T-cell (primary cell): ENCODE data around the gene LDLRAD4. TPM values are rescaled to one million over a fixed set of nuclear protein-coding genes. Genes with fewer than 3 reads are reported as not detected.

Experiments
- ATAC-seq, 4 experiments: fragments of 200-7000 bp in 3 of 4; fragments of 150-1000 bp in 1 of 4; cut with Tn5 transposase; replicated peaks in 1 of 4; 1 replicate in 3 of 4; 2 replicates in 1 of 4; pipeline ENCODE4 v1.10.0; 2021; ENCODE audit warnings: moderate library complexity in 3 of 4, mild to moderate bottlenecking in 2 of 4, moderate number of reproducible peaks in 1 of 4
- CTCF ChIA-PET, 2 donors: fragments of 300-600 bp; sonication (Branson Sonifier 250); formaldehyde crosslinking; loops; one replicate each; lab custom pipeline; 2022; ENCODE audit warnings: antibody characterized with exemption in 2 of 2; lab: Charles Lee
- POLR2A ChIA-PET, 2 donors: fragments of 300-600 bp; sonication (Branson Sonifier 250); formaldehyde crosslinking; loops; one replicate each; lab custom pipeline; 2022; ENCODE audit warnings: antibody characterized with exemption in 2 of 2; lab: Charles Lee
- DNase-seq, 35 experiments: peaks; one replicate each; pipeline versions ENCODE4 v3.0.0 to v3.0.0-alpha.2; 2013 to 2023
- H3K27ac ChIP-seq: one replicate; pipeline ENCODE4 v1.5.1; 2013; ENCODE audit warnings: low read length
- H3K27me3 ChIP-seq, 2 experiments: replicated peaks in 1 of 2; 1 replicate in 1 of 2; 2 replicates in 1 of 2; pipeline versions ENCODE4 v1.6.1 to v1.7.0; 2013; ENCODE audit warnings: low read length in 1 of 2, mixed read lengths in 1 of 2; ENCODE audit not compliant: control insufficient read depth in 2 of 2, insufficient read depth in 2 of 2; ENCODE audit errors: extremely low read depth in 1 of 2
- H3K36me3 ChIP-seq, 2 donors: 1 replicate in 1 of 2; 2 replicates in 1 of 2; pipeline versions ENCODE4 v1.6.1 to v1.7.0; 2013; ENCODE audit warnings: low read length in 1 of 2; ENCODE audit not compliant: control insufficient read depth in 2 of 2, insufficient read depth in 1 of 2; ENCODE audit errors: extremely low read depth in 1 of 2
- H3K4me1 ChIP-seq, 2 experiments: 1 replicate in 1 of 2; 2 replicates in 1 of 2; pipeline versions ENCODE4 v1.6.1 to v1.7.0; 2013; ENCODE audit warnings: low read length in 2 of 2, mixed read lengths in 1 of 2; ENCODE audit not compliant: insufficient read depth in 2 of 2, control insufficient read depth in 1 of 2; ENCODE audit errors: extremely low read depth in 1 of 2
- H3K4me3 ChIP-seq, 2 donors: 1 replicate in 1 of 2; 2 replicates in 1 of 2; pipeline versions ENCODE4 v1.5.1 to v1.7.0; 2013; ENCODE audit warnings: mild to moderate bottlenecking in 2 of 2, low read length in 1 of 2, moderate library complexity in 1 of 2; ENCODE audit not compliant: control insufficient read depth in 1 of 2; ENCODE audit errors: extremely low read depth in 1 of 2
- H3K9me3 ChIP-seq: 2 replicates; pipeline ENCODE4 v1.7.0; 2013
- H3K27ac Mint-ChIP-seq, 2 donors: one replicate each; pipeline ENCODE4 v1.8.0; 2020 to 2021; ENCODE audit warnings: mild to moderate bottlenecking in 2 of 2, mixed read lengths in 2 of 2
- H3K27me3 Mint-ChIP-seq, 2 donors: one replicate each; pipeline ENCODE4 v1.8.0; 2021 to 2022; ENCODE audit warnings: mixed read lengths in 2 of 2
- H3K36me3 Mint-ChIP-seq: one replicate; pipeline ENCODE4 v1.8.0; 2021; ENCODE audit warnings: mixed read lengths
- H3K4me1 Mint-ChIP-seq, 3 donors: one replicate each; pipeline ENCODE4 v1.8.0; 2020 to 2022; ENCODE audit warnings: mixed read lengths in 3 of 3, mild to moderate bottlenecking in 1 of 3
- H3K4me3 Mint-ChIP-seq, 3 donors: one replicate each; pipeline ENCODE4 v1.8.0; 2020 to 2022; ENCODE audit warnings: mild to moderate bottlenecking in 3 of 3, mixed read lengths in 3 of 3, moderate library complexity in 3 of 3
- H3K9me3 Mint-ChIP-seq, 3 donors: one replicate each; pipeline ENCODE4 v1.8.0; 2020 to 2022; ENCODE audit warnings: mixed read lengths in 3 of 3
- WGBS: methylation state at CpG from one replicate; pipeline ENCODE4 v1.1.5; 2013; ENCODE audit warnings: missing lambda C conversion rate; ENCODE audit not compliant: insufficient coverage; 5-methylcytosine and 5-hydroxymethylcytosine counted together
- total RNA-seq, 35 experiments: library from RNA in 6 of 35; stranded (reverse) in 6 of 35; fragments of 120-200 nt in 1 of 35; gene quantifications; one replicate each; pipeline versions ENCODE4 v1.2.1 to v1.2.4 and lab custom pipeline; 2013 to 2026

Gene LDLRAD4
- total RNA-seq, 5 donors from 2014 or later (not counting 1 experiment from before 2014, with no cell fraction given): 57.6 to 80.8 (median 72.4) TPM

DNA sequence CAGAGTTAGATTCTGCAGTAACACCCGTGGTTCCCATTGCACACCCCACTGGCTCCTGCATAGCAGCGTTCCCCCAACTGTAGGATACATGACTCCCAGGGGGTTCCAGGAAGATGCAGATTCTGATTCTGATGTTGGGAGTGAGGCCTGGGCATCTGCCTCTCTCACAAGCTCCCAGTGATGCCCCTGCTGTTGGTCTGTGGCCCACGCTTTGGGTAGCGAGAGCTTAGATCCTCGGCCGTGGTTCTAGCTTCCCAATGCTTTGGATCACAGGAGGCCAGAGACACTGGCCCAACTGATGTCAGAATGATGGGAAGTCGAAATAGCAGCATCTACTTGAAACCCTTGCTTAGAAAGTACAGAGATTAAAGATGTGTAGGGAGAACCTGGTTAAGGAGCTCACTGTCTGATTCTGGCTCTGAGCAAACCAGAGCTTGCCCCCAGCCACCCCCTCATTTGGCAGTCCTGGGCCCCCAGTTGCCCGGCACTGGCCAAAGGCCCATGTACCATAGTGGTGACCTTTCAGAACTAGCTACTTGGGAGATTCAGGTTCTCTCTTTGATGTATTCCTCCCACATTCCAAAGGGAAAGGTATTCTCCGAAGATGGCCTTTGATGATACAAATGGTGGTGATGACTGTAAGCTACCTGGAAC, 310.3 kb downstream of the LDLRAD4 start:
- ATAC-seq (no peak), DNase-seq (no peak)
- no peak overlapping the region for H3K27ac ChIP-seq
- Mint-ChIP-seq H3K27me3 (no peaks in the 10 kb centered on the region), H3K36me3 (peaks cover 17% of the 10 kb centered on the region), H3K27ac (no peak overlapping the region), H3K9me3 (no peaks in the 10 kb centered on the region), H3K4me3 (no peak overlapping the region), H3K4me1 (peaks cover 26 to 39% (median 36%) of the 10 kb centered on the region in 3 donors)
- H3K27me3 ChIP-seq: no peaks in the 10 kb centered on the region
- peaks cover 3 to 15% of the 10 kb centered on the region in 2 donors for H3K36me3 ChIP-seq
- no peak overlapping the region for H3K4me3 ChIP-seq
- 94% methylated on average over 7 of the region's 9 CpGs for WGBS
- H3K4me1 ChIP-seq: peaks cover 3 to 5% of the 10 kb centered on the region in 2 experiments
- POLR2A ChIA-PET: no interaction called here
- H3K9me3 ChIP-seq: no peaks in the 10 kb centered on the region
- CTCF ChIA-PET: no interaction called here

DNA sequence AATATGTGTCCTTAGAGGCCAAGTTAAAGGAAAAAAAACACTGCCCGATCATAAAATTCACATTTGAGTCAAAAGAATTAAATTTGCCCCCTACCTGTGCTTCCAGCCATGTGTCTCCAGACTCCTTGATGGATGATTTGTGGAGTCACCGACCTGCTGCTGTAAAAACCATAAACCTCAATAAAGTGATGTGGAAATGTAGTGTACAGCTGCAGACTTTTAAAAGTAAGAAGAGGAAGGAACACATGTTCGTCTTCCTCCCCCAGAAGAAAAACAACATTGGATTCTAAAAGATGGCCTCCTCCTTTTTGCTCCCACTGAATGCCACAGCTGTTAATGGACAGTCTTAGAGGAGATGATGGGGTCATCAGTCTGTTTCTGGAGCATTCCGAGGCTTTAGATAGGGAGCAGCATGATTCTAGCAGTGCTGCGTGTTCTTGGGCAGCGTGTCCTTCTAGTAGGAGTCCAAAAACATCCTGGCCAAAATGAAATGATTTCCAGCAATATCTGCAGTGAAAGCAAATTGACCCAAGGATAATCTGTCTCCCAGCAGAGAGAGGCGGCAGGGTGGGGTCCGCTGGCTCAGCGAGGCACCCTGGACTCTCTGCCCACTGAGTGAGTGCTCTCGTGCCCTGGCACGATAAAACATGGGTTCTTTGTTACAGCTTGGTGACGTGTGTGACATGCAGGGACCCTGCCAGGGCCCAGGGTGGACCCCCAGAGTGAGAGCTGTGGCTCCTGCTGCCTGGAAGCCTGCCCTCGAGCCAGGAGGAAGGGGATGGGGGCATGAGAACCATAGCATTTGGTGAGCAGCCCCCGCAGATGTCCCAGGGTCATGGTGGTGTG, 311.7 kb downstream of the LDLRAD4 start:
- no peak overlapping the region for H3K27ac Mint-ChIP-seq
- Histone ChIP-seq H3K9me3 (no peaks in the 10 kb centered on the region), H3K27me3 (no peaks in the 10 kb centered on the region), H3K27ac (no peak overlapping the region), H3K36me3 (peaks cover 2 to 13% of the 10 kb centered on the region in 2 donors), H3K4me1 (peaks cover 2 to 6% of the 10 kb centered on the region in 2 experiments), H3K4me3 (no peak overlapping the region)
- no peaks in the 10 kb centered on the region for H3K9me3 Mint-ChIP-seq
- peak in 1 of 4 experiments; percentile 16 for ATAC-seq
- 89% methylated on average over 10 of the region's 14 CpGs for WGBS
- no peaks in the 10 kb centered on the region for H3K27me3 Mint-ChIP-seq
- CTCF ChIA-PET: interaction anchor here in 1 of 2 donors (1.6 kb wide), 1 partner anchor 314 kb away, joined by 6 read pairs; no protein-coding TSS in a partner anchor
- peaks cover 32 to 47% (median 35%) of the 10 kb centered on the region in 3 donors for H3K4me1 Mint-ChIP-seq
- peaks cover 13% of the 10 kb centered on the region for H3K36me3 Mint-ChIP-seq
- no peak for DNase-seq
- POLR2A ChIA-PET: no interaction called here
- H3K4me3 Mint-ChIP-seq: no peak overlapping the region

GRCh38 chr18:13530879-13531387, 312.4 kb downstream of the LDLRAD4 start:
- H3K27me3 ChIP-seq: no peaks in the 10 kb centered on the region
- peak in 3 of 4 experiments; percentile 40 to 71 (median 60) for ATAC-seq
- Mint-ChIP-seq H3K27me3 (no peaks in the 10 kb centered on the region), H3K4me3 (no peak overlapping the region), H3K27ac (no peak overlapping the region), H3K4me1 (peaks cover 37 to 48% (median 38%) of the 10 kb centered on the region in 3 donors), H3K36me3 (peaks cover 13% of the 10 kb centered on the region), H3K9me3 (no peaks in the 10 kb centered on the region)
- CTCF ChIA-PET: interaction anchor here in 1 of 2 donors (1.6 kb wide), 1 partner anchor 315 kb away, joined by 6 read pairs; no protein-coding TSS in a partner anchor
- peaks cover 0 to 6% of the 10 kb centered on the region in 2 donors for H3K36me3 ChIP-seq
- H3K4me3 ChIP-seq: no peak overlapping the region
- peak in 8 of 35 experiments; percentile 6 to 33 (median 9) for DNase-seq
- no peak overlapping the region for H3K27ac ChIP-seq
- POLR2A ChIA-PET: no interaction called here
- peaks cover 2 to 6% of the 10 kb centered on the region in 2 experiments for H3K4me1 ChIP-seq
- 87% methylated on average over 3 of the region's 7 CpGs for WGBS
- H3K9me3 ChIP-seq: no peaks in the 10 kb centered on the region

DNA sequence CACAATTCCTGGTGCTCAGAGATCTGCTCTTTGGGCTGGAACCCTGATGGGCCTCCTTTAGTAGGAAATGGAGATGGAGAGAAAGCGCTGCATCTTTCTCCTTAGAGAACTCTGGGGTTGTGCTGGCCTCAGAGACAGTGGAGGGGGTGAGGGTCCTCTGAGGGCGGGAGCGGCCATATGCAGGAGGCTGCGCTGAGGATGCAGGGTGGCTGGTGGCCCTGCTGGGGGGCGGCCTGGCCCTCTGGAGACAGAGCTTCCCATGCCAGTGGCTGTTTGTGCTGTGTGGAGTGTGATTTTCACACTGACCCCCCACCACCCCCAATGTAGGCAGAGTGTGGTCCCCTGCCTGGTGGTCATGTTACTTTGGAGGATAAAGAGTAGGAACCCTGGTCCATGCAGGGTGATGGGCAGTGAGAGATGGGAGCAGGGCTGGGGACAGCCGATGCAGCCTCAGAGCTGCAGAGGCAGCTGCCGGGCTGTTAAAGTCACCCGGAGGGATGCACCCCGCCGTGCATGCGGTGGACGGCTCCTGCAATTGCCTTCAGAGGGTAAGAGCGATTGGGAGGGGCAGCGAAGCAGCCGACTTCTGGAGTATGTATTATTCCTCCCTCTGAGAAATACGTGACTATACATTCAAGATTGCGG, 313.2 kb downstream of the LDLRAD4 start:
- H3K36me3 ChIP-seq: peaks cover 0 to 6% of the 10 kb centered on the region in 2 donors
- ChIA-PET CTCF (no interaction called here), POLR2A (no interaction called here)
- Mint-ChIP-seq H3K9me3 (no peaks in the 10 kb centered on the region), H3K36me3 (peaks cover 7% of the 10 kb centered on the region), H3K4me1 (peaks cover 39 to 56% (median 43%) of the 10 kb centered on the region in 3 donors), H3K27ac (no peak overlapping the region), H3K27me3 (no peaks in the 10 kb centered on the region), H3K4me3 (no peak overlapping the region)
- H3K9me3 ChIP-seq: no peaks in the 10 kb centered on the region
- no peak overlapping the region for H3K4me3 ChIP-seq
- WGBS: 93% methylated on average over 10 of the region's 17 CpGs
- H3K27me3 ChIP-seq: no peaks in the 10 kb centered on the region
- peaks cover 6 to 10% of the 10 kb centered on the region in 2 experiments for H3K4me1 ChIP-seq
- H3K27ac ChIP-seq: no peak overlapping the region
- no peak for ATAC-seq
- DNase-seq: no peak

DNA sequence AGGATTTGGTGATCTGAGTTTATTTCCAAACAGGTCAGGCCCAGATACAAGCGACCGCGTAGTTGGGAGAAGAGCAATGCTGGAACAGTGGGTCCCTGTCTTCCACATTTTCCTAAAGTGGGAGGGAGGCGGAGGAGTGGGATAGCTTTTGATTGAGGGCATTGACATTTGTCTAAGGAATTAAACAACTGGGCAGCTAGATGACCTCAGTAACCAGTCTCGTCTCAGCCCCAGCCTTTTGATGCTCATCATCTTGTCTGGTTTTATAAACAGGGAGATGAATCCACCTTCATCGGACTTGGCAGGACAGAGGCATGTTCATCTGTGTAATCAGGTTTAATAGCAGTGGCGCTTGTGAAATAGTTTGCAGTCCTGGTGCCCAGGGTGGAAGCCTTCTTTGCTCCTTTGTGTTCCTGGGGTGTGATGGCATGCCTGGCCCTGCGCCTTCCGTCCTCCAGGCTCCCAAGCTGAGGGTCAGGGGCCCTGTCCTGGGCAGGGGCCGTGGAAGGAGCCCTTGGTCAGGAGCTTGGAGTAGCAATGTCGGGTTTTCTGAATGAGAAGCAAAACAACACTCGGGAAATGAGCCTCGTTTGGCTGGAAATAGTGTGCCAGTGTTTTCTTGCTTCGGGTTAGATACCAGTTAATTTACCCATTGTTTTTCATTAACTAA, 314.0 kb downstream of the LDLRAD4 start:
- Mint-ChIP-seq H3K27me3 (no peaks in the 10 kb centered on the region), H3K27ac (no peak overlapping the region), H3K36me3 (peaks cover 7% of the 10 kb centered on the region), H3K9me3 (no peaks in the 10 kb centered on the region), H3K4me1 (peaks cover 44 to 63% (median 50%) of the 10 kb centered on the region in 3 donors), H3K4me3 (no peak overlapping the region)
- CTCF ChIA-PET: no interaction called here
- 94% methylated on average over 12 of the region's 14 CpGs for WGBS
- DNase-seq (no peak), ATAC-seq (no peak)
- no peaks in the 10 kb centered on the region for H3K9me3 ChIP-seq
- no peak overlapping the region for H3K27ac ChIP-seq
- H3K4me3 ChIP-seq: no peak overlapping the region
- H3K4me1 ChIP-seq: peaks cover 10 to 15% of the 10 kb centered on the region in 2 experiments
- POLR2A ChIA-PET: no interaction called here
- H3K36me3 ChIP-seq: peaks cover 0 to 4% of the 10 kb centered on the region in 2 donors
- H3K27me3 ChIP-seq: no peaks in the 10 kb centered on the region
